HepG2 (cell line): Measurements from ENCODE around the gene LMOD3. TPM values are rescaled to one million over a fixed set of nuclear protein-coding genes. Genes with fewer than 3 reads are reported as not detected.

ENCODE experiments used
- CBX5 ChIP-seq: sonication (generic); formaldehyde crosslinking; IDR thresholded peaks from 2 replicates; pipeline ENCODE4 v1.4.0; 2020; ENCODE audit warnings: missing genetic modification reagents, borderline replicate concordance
- CC2D1A ChIP-seq: sonication (generic); formaldehyde crosslinking; IDR thresholded peaks from 2 replicates; pipeline ENCODE4 v1.8.1; 2023; ENCODE audit warnings: mild to moderate bottlenecking, missing genetic modification reagents
- CHD2 ChIP-seq: IDR thresholded peaks from 2 replicates; pipeline ENCODE4 v1.6.1; 2011; ENCODE audit warnings: low read depth, low read length, improper control_type of control experiment
- HIVEP1 ChIP-seq: sonication (generic); formaldehyde crosslinking; IDR thresholded peaks from 2 replicates; pipeline ENCODE4 v1.4.0; 2020; ENCODE audit warnings: mild to moderate bottlenecking, missing genetic modification reagents
- KMT2A ChIP-seq: sonication (generic); formaldehyde crosslinking; IDR thresholded peaks from 2 replicates; pipeline ENCODE4 v1.4.0; 2020; ENCODE audit warnings: missing genetic modification reagents
- MAFF ChIP-seq: IDR thresholded peaks from 2 replicates; pipeline ENCODE4 v1.6.1; 2011; ENCODE audit warnings: low read depth, low read length, improper control_type of control experiment
- MLXIP ChIP-seq: sonication (generic); formaldehyde crosslinking; IDR thresholded peaks from 2 replicates; pipeline ENCODE4 v1.9.0; 2021; ENCODE audit warnings: missing genetic modification reagents, borderline replicate concordance
- MXD4 ChIP-seq: IDR thresholded peaks from 2 replicates; pipeline ENCODE4 v1.6.1; 2016; ENCODE audit warnings: mild to moderate bottlenecking, missing biosample characterization, missing genetic modification reagents
- PATZ1 ChIP-seq: sonication (generic); formaldehyde crosslinking; IDR thresholded peaks from 2 replicates; pipeline ENCODE4 v1.4.0; 2020; ENCODE audit warnings: missing genetic modification reagents
- PHF8 ChIP-seq: sonication (generic); formaldehyde crosslinking; IDR thresholded peaks from 2 replicates; pipeline ENCODE4 v1.5.0; 2020; ENCODE audit warnings: missing genetic modification reagents
- SOX6 ChIP-seq, 2 experiments: fragments of 450-650 bp in 1 of 2; sonication (generic) in 1 of 2; formaldehyde crosslinking in 1 of 2; IDR thresholded peaks; 2 replicates each; pipeline versions ENCODE4 v1.4.0 to v1.6.1; 2017 to 2020; ENCODE audit warnings: antibody characterized with exemption in 1 of 2, mild to moderate bottlenecking in 1 of 2, missing genetic modification reagents in 1 of 2
- SP2 ChIP-seq: sonication (generic); formaldehyde crosslinking; IDR thresholded peaks from 2 replicates; pipeline ENCODE4 v1.5.1; 2020; ENCODE audit warnings: mild to moderate bottlenecking, missing genetic modification reagents
- TBX2 ChIP-seq: sonication (generic); formaldehyde crosslinking; IDR thresholded peaks from 2 replicates; pipeline ENCODE4 v1.5.0; 2020; ENCODE audit warnings: missing genetic modification reagents, mild to moderate bottlenecking, borderline replicate concordance
- TERF1 ChIP-seq: sonication (generic); formaldehyde crosslinking; IDR thresholded peaks from 2 replicates; pipeline ENCODE4 v1.8.0; 2022; ENCODE audit warnings: mild to moderate bottlenecking, missing genetic modification reagents, moderate library complexity
- THAP11 ChIP-seq: IDR thresholded peaks from 2 replicates; pipeline ENCODE4 v1.6.1; 2016; ENCODE audit warnings: missing biosample characterization, missing genetic modification reagents
- TOE1 ChIP-seq: sonication (generic); formaldehyde crosslinking; IDR thresholded peaks from 2 replicates; pipeline ENCODE4 v1.4.0; 2020; ENCODE audit warnings: mild to moderate bottlenecking, missing genetic modification reagents
- TRIM24 ChIP-seq: sonication (generic); formaldehyde crosslinking; IDR thresholded peaks from 2 replicates; pipeline ENCODE4 v1.8.0; 2022; ENCODE audit warnings: mild to moderate bottlenecking, missing genetic modification reagents
- ZMYM3 ChIP-seq: sonication (generic); formaldehyde crosslinking; IDR thresholded peaks from 2 replicates; pipeline ENCODE4 v1.5.1; 2020; ENCODE audit warnings: mild to moderate bottlenecking, missing genetic modification reagents
- ZNF101 ChIP-seq: sonication (generic); formaldehyde crosslinking; IDR thresholded peaks from 2 replicates; pipeline ENCODE4 v1.4.0; 2020; ENCODE audit warnings: mild to moderate bottlenecking, low read depth, missing genetic modification reagents, borderline replicate concordance
- ZNF253 ChIP-seq: sonication (generic); formaldehyde crosslinking; IDR thresholded peaks from 2 replicates; pipeline ENCODE4 v1.8.0; 2022; ENCODE audit warnings: mild to moderate bottlenecking, missing genetic modification reagents, borderline replicate concordance
- ZNF34 ChIP-seq: sonication (generic); formaldehyde crosslinking; IDR thresholded peaks from 2 replicates; pipeline ENCODE4 v1.4.0; 2020; ENCODE audit warnings: mild to moderate bottlenecking, missing genetic modification reagents, borderline replicate concordance
- ZNF572 ChIP-seq: sonication (generic); formaldehyde crosslinking; IDR thresholded peaks from 2 replicates; pipeline ENCODE4 v1.5.1; 2020; ENCODE audit warnings: mild to moderate bottlenecking, missing genetic modification reagents
- ZNF598 ChIP-seq: sonication (generic); formaldehyde crosslinking; IDR thresholded peaks from 2 replicates; pipeline ENCODE4 v1.5.1; 2020; ENCODE audit warnings: mild to moderate bottlenecking, missing genetic modification reagents, borderline replicate concordance
- ZNF614 ChIP-seq: IDR thresholded peaks from 2 replicates; pipeline ENCODE4 v1.6.1; 2018; ENCODE audit warnings: missing biosample characterization, missing genetic modification reagents, inconsistent platforms, borderline replicate concordance
- polyA plus RNA-seq, 8 experiments: library from polyadenylated mRNA; depleted of rRNA in 3 of 8; stranded (reverse) in 7 of 8; unstranded in 1 of 8; fragments of >200 nt; fragmentation: Illumina TruSeq in 4 of 8; extraction: Trizol in 4 of 8; gene quantifications; 2 replicates each; pipeline versions ENCODE4 v1.2.1 to v1.2.3, GENCODE V29; 2011 to 2016; ENCODE audit warnings: low read depth in 4 of 8, missing spikeins in 1 of 8, mixed read lengths in 1 of 8; ENCODE audit not compliant: insufficient read depth in 1 of 8
- total RNA-seq, 5 experiments: library from RNA; depleted of rRNA; stranded (reverse); fragments of >200 nt; fragmentation: Illumina TruSeq; extraction: Trizol; gene quantifications; 2 replicates each; pipeline ENCODE4 v1.2.3, GENCODE V29; 2016; ENCODE audit warnings: low read depth in 1 of 5

LMOD3 gene
- total and polyA plus RNA-seq, 2 of the 13 experiments (the other 11 are each of a cell fraction or from before 2014, with no cell fraction given): not detected

- peak; percentile 82; the same call in 1 of the 2 replicates for TF ChIP-seq ZNF614 (CRISPR knock-in tag)
- no peak for TF ChIP-seq TRIM24 (CRISPR knock-in tag)
- TF ChIP-seq SOX6 (IDR thresholded peaks at IDR 0.05): no peak
- TF ChIP-seq SOX6 (CRISPR knock-in tag; IDR thresholded peaks at IDR 0.05): peak; percentile 52; the same call in 1 of the 2 replicates
- TF ChIP-seq TERF1 (CRISPR knock-in tag): no peak
- TF ChIP-seq TOE1 (CRISPR knock-in tag): no peak
- TF ChIP-seq MLXIP (CRISPR knock-in tag): no peak
- peak; percentile 65; the same call in 1 of the 2 replicates for TF ChIP-seq CBX5 (CRISPR knock-in tag)
- 0 out of 2 replicates have a peak, but pooled peaks have one; percentile 6 for TF ChIP-seq PATZ1 (CRISPR knock-in tag)
- no peak for TF ChIP-seq MAFF
- no peak for TF ChIP-seq ZNF253 (CRISPR knock-in tag)
- TF ChIP-seq CC2D1A (CRISPR knock-in tag): no peak
- peak; percentile 62 for TF ChIP-seq THAP11
- peak; percentile 69; the same call in 1 of the 2 replicates for TF ChIP-seq ZMYM3
- no peak for TF ChIP-seq CHD2
- no peak for TF ChIP-seq ZNF101 (CRISPR knock-in tag)
- TF ChIP-seq ZNF598 (CRISPR knock-in tag): no peak
- no peak for TF ChIP-seq ZNF34 (CRISPR knock-in tag)
- no peak for TF ChIP-seq ZNF572 (CRISPR knock-in tag)
- peak; percentile 72 for TF ChIP-seq PHF8 (CRISPR knock-in tag)
- peak; percentile 42; the same call in 1 of the 2 replicates for TF ChIP-seq MXD4 (CRISPR knock-in tag)
- no peak for TF ChIP-seq SP2 (CRISPR knock-in tag)
- peak; percentile 63 for TF ChIP-seq TBX2 (CRISPR knock-in tag)
- TF ChIP-seq KMT2A: peak; percentile 81
- 0 out of 2 replicates have a peak, but pooled peaks have one; percentile 11 for TF ChIP-seq HIVEP1 (CRISPR knock-in tag)
Observed at GRCh38 chr3:69084326-69085167, 37.8 kb downstream of the LMOD3 start, which contains the start of gene ARL6IP5 (continued).
